Mesenteric fat pad (tissue), 1 donor: ENCODE data around the gene PLA2R1. TPM values are rescaled to one million over a fixed set of nuclear protein-coding genes. Genes with fewer than 3 reads are reported as not detected.
"Not testable (repeated sequence)": the region's sequence is repeated elsewhere in the genome, so short reads cannot be mapped to it uniquely, and the experiment has no call there.

Experiments
- DNase-seq: peaks from one replicate; pipeline ENCODE4 v3.0.0-alpha.2; 2020; ENCODE audit warnings: low spot score
- total RNA-seq: library from RNA; stranded (reverse); fragmentation: NEBNext Ultra II Directional; extraction: Animal tissue kit (Norgen Biotek cat#: 25700); gene quantifications from one replicate; pipeline ENCODE4 v1.2.1, GENCODE V29; 2021
- donor health status: DM: yes; HTN: yes; CAD: no.

Gene PLA2R1
- total RNA-seq, 1 donor from 2014 or later, result 8.3 TPM

DNA sequence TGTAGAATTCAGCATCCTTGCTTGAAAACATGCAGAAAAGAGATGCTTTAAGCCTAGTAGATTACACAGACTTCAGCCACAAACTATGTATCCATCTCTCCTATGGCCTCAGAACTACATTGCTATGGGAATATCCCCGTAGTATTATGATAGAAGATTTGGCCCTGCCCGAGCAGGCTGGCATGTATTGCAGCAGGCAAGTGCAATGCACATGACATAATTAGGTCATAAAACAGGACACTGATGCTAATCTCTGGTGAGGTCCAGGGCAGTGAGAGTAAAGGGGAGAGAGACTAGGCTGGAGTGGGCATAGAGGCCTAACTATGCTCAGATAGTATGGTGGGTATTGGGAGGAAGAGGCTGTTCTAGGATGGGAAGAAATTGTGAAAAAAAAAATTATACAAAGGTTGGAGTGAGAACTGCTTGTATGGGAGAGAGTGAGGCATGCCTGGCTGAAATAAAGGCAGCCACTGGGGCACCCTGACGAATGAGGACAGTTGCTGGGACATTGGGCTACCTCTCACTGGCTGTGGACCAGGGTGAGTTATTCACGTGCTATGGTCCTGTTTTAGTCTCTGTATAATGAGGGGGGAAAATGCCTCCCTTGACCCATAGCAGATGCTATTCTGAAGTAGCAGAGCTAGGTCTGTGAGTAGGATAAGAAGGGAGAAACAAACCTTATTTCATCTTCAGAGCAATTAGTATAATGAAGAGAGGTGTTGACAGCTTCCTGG, 1.6 kb upstream of the PLA2R1 start:
- DNase-seq, result no peak

DNA sequence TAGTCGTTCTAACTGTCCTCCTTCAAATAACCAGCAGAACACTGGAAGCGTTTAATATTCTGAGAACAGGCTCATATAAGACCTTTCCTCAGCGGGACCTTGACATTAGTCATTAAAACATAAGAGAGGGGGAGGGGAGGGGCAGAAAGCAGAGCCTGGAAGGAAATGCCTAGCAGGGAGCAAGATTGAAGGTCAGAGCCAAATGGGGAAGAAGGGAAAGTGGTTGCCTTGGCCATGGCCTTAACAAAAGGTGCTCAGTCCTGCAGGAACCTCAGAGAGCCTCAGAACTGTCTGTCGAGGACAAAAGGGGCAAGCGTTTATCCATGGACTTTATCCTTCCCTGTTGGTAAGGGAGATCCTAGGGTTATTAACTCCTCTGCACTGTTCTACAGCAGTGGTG, 856 bp upstream of the PLA2R1 start:
- DNase-seq, result no peak

DNA sequence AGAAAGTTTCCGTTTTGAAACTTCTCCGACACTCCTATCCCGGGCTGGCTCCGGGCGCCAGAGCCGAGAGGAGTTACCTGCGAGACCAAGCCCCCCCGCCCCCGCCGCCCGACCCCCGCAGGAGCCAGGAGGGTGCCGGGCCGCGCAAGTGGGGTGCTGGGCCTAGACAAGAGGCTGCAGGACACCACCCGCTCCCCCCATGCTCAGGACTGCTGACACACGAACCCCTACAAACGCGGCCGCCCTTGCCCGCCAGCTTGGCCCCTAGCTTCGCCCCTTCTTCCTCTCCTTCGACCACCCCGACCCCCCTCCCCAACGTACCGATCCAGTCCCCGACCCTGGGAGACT, 497 bp downstream of the PLA2R1 start:
- no peak for DNase-seq

DNA sequence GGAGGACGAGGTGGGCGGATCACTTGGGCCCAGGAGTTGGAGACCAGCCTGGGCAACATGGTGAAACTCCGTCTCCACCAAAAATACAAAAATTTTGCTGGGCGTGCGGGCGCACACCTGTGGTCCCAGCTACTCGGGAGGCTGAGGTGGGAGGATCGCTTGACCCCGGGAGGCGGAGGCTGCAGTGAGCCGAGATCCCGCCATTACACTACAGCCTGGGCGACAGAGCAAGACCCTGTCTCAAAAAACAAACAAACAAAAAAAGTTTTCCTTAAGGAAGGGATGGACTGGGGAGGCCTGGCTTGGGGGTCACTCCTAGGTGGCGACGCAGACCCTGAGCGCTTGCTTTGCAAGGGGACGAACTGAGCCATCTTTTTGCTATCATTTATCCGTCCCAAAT, 882 bp downstream of the PLA2R1 start:
- no peak for DNase-seq

DNA sequence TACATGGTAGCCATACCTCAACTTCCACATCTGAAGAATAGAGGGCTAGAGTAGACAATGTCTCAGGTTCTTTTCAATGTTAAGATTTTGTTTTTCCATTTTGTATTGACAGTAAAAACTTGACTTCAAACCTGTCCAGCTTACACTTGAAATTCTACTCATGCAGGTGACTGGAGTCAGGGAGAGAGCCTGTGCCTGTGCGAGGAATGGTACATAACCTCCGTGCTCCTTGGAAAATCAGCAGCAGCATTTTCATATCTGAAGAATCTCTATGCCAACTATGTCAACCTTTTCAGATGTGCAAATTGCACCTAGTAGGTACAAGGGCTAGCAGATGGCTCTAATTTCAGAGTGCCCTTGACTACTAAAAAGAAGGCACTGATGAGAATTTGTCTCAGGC, 2.1 kb downstream of the PLA2R1 start:
- no peak for DNase-seq

DNA sequence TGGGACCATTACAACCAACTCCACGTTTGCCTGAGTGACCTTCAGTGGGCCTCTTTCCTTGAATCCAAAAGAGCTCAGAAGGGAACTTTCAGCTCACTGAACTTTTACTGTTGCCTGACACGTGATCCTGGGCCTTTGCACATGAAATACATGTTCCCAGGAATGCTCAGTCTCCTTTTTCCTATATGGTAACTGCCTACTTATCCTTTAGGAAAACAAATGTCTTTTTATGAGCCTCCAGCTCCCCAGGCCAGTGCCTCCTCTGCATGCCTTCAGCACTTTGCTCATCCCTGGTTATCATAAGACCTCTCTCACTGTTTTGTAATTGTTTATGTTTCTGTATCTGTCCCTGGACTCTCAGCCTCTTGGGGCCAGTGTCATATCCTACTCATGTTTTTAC, 5.1 kb downstream of the PLA2R1 start:
- DNase-seq, result no peak

DNA sequence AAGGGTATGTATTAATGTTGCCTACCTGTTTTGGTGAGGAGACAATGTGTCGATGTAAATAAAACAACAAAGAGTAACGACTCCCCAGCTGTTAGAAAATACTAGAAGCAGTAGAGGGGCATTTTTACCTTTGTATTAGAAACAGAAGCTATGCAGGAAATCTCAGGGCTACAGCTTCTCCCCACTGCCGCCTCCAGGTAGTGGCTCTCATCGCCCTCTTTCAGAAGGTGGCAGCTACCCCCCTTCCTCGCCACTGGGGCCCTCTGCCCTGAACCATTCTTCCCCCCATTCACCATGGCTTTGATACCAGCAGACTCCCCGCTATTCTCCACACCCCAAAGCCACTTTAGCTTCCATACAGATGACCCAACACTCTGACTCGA, 6.7 kb downstream of the PLA2R1 start:
- DNase-seq, result no peak

DNA sequence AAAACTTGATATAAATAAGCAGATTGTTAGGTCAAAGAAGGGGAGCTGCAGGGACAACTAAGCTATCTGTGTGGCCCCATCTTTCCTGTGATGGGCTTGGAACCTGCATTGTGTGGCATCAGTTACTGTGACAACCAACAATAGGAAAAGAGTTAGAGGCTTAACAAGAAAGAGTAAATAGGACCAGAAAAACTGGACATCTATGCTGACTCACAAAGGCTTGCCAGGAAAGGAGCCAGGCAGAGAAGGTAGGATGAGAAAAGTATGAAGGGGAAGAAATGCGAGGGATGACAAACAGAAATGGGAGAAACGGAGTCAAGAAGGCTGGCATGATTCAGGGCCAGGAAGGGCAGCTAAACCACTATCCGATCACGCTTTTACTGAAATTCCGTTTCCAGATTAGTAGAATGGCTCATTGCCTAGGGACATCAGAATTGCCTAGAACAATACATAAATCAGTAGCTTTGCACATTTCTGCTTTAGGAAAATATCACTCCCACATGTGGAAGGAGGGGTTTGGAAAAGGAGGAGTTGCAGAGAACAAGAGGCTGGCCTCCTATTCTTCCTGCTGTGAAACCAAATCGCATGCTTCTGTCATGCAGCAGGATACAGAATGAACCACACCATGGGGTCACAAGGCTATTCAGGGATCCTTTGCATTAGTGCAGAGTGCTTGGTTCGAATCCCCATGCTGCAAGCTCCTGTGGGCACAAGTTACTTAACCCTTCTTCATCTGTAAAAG, 7.3 kb downstream of the PLA2R1 start:
- DNase-seq, result no peak

DNA sequence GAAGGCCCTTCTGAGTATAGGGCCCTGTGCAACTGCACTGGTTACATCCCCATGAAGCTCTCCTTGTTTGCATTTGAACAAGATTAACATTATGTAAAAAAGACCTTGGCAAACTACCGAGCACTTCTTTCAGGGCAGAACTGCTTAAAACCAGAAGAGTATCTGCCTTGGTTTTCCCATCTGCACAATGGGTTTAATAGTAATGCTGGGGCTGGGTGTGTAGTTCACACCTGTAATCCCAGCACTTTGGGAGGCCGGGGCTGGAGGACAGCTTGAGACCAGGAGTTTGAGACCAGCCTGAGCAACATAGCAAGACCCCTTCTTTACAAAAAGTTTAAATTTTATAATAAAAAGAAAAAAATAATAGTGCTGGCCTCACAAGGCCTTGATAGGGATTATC, 8.5 kb downstream of the PLA2R1 start:
- DNase-seq, result no peak

DNA sequence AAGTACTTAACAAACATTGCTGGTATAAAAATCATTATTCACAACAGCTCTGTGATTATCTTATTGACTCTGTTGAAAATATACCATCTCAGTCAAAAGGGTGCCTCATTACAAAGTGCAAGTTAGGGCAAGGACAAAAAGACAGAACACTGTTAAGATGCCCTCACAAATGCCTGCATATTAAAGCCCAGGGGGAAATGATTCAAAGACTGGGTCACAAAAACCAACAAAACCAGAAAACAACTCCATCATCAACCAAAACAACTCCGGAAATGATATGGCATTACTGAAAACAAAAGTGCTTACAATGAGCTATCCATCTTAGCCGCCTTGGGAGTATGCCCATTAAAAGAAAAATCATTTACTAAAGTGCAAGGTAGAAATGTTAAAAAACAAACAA, 9.9 kb downstream of the PLA2R1 start:
- no peak for DNase-seq

DNA sequence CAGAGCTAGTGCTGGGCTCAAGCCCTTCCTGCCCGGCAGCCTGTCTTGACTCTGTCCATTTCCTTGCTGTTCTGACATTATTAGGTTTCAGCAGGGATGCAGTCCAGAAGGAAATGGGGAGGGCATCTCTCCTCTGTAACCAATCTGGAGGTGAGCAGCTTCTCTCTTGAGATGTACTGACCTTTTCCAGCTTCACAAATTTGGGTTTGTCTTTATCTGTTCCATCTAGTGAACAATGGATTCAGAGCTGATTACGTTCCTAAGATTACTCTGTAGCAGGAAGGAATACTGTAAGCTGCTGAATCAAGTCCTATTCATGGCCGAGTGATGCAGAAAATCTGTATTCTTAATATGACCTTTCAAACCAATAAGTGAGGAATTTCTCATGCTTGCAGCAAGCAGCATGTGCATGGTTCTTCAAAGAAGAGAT, 11.0 kb downstream of the PLA2R1 start:
- DNase-seq, result no peak

DNA sequence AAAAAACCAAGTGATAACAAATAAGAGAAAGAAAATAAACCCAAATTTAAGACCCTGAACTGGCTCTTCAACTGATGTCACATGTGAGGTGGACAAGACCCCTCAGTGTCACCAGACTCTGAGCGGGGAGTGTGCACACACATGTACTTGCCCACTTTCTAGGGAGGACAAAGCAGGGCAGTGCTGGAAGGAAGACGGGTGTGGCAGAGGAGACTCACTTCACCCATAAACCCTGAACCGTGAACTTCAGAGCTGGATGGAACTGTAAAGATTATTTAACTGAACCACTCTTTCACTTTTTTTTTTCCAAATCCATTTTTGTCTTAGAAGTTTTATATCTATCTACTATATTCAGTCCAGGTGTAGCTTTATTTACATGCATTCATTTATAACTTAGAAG, 12.3 kb downstream of the PLA2R1 start:
- DNase-seq, result no peak

DNA sequence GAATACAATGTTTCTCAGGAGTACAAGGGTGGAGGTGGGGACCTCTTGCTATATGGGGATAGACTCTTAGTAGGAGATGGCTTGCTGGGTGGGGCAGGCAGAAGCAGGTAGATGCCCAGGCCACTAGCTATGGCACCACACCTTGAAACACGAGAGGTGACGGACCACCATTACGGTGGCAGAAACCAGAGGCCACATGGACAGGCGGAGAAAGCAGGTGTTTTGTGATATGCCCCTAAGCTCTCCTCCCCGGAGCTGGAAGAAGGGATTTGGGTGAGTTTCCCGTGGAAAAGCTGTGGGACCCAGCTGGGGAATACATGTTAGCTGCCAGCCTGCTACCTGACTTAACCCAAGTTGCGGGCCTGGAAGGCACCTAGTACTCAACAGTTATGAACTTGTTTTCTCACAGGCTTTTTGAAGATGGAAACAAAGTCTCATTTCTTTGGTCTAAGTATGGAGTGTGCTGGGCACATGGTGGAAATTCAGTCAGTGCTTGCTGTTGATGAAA, 16.7 kb downstream of the PLA2R1 start:
- DNase-seq, result no peak

DNA sequence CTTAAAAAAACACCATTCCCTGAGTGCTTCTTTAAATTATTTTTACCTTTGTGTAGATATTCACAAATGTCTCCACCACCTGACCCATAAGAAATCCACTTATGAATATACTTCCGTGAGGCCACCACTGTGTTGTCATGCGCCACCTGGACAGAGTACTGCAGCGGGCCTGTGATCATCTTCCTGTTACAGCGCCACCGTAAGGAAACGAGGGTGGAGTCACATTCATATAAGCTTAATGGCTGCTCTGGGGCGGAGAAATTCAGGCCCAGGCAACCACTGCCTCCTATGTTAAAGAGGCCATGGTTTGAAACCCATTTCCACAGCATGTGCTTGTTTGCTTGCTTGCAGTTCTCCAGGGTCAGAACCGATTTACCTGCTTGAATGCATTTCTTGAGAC, 17.7 kb downstream of the PLA2R1 start:
- no peak for DNase-seq

DNA sequence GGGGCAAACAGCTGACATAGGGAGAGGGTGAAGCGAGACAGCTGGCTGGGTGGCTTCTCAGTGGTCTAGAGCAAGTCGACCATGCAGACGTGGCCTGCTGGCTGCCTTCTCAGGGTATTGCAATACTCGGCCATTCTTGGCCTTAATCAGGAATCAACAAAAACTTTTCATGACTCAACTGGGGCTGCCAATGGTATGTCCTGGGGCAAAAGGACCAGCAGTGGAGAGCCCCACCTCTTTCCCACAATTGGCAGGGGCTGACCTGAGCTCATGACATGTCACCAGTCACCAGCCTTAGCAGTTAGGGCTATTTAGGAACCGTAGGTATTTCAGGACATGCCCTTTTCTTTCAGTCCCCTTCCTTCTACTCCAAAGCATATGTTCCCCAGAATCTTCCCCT, 19.1 kb downstream of the PLA2R1 start:
- no peak for DNase-seq

DNA sequence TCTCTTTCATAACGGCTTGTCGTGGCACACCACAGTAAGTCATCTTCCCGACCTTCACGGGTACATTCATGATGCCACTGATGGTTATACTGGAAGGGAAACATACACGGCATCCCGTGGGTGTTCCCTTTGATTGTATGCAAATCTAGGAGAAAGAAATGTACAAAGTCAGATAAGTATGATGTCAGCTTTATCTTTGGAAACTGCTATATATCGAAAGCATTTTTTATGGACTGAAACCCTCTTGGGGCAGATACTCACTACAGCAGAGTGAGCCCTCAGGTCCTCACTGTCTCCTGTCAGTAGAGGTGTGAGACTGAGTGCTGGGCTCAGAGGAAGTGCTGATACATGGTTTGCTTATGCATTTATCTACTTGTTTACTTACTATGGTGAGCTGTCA, 20.4 kb downstream of the PLA2R1 start:
- DNase-seq, result no peak

DNA sequence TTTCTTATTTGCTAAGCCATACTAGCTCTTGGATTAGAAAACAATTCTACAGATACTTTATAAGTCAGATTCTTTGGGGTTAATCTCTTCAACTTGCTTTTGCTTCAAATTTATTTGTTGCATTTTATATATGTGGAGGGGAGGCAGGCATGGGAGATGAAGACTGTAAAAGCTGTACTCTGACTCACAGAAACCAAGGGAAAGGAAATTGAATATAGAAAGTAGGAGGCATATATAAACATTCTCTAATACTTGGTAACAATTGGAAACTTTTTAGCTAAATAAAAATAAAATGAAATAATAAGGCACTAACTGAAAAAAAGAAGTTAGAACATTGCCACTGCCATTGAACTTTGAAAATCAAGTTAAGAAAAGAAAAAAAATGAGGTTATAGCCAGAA, 21.3 kb downstream of the PLA2R1 start:
- no peak for DNase-seq

DNA sequence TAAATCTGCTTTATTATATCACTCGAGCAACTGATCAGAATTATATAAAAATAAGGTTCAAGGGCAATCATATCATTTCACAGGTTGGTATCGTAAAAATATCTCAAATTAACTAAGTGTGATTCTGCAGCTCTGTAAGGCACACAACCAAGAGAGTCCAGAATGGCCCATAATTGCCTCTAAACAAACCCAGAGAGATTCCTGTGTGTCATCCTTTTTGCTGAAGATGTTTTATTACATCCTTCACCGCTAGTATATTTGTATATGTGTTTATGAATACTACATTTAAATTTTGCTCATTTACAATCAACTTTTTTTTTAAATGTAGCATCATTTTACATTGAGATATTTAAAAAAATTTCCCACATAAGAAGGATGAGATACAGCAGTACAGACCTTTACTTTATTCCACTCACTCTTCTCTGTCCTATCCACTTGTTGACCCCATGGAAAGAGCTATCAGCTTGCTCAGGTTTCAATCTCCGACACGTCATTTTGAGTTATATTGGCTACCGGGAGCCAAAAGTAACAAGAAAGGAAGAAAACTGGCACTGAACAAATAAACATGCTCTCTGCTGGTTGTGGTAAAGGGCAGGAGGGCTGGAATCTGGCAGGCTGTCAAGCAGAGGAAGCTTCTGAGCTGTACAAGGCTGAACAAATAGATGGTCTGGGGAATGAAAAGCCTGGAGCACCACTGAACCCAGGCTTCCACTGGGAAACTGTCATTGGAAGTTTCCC, 23.1 kb downstream of the PLA2R1 start:
- DNase-seq, result no peak

DNA sequence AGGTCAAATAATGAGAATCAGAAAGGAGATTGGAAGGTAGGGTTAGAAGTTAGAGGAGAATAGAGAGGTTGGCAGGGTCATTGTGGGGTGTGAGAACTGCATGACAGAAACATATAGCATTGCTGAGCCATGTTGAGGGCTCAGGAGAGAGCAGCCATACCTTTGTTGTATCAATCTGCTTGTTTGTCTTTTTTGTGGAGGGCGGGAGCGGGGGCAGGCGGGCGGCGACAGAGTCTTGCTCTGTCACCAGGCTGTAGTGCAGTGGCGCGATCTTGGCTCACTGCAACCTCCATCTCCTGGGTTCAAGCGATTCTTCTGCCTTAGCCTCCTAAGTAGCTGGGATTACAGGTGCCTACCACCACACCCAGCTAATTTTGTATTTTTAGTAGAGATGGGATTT, 23.8 kb downstream of the PLA2R1 start:
- not testable (repeated sequence) for DNase-seq

DNA sequence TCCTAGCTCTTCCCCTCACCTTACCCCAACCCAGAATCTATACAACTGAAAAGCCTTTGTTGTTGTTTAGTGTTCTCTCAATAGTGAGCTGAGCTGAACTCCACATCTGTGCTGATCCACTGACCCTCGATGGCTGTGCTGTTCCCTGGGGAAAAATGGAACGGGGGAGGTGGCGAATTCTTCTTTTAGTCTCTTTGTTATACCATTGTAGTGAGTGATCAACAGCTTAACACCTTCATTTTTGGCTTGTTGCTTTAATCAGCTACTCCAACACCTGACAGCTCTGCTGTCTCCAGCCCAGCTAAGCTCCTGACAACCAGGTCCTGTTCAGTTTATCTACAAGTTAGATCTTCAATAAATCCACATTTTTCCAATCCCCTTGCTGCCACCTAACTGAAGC, 25.7 kb downstream of the PLA2R1 start:
- DNase-seq, result no peak

DNA sequence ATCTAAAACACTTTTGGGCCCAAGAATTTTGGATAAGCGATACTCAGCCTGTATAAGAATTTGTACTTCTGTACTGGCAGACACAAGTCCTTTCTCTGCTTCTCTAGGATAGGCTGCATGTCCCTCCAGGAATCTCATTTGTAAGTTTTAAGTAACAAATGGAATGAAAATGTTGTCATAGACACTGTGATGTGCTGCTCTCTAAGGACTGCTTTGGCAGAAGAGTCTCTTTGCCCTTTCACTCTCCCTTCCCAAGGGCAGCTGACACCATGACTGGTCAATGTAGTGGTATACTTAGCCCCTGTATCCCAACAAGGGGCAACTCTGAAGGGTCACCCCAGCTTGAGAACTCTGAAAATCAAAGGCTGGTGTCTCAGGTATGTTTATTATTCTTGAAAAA, 27.3 kb downstream of the PLA2R1 start:
- no peak for DNase-seq

DNA sequence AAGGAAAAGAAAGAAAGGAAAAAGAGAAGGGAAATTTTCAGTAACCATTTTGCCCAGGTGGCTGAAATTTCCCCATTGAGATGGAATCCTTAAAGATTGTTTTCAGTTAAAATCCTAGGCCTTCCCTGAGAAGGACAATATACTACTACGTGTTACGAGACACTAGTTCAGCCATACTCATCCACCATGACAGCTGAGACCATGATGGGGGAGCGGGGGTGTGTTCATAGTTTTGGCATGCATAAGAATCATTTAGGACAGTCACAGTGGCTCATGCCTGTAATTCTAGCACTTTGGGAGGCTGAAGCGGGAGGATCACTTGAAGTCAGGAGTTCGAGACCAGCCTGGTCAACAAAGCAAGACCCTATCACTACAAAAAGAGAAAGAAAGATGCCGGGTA, 28.0 kb downstream of the PLA2R1 start:
- DNase-seq, result no peak
